D341Med (cell line): ENCODE measurements around the gene PRPSAP2.
"Not testable (repeated sequence)": the region's sequence is repeated elsewhere in the genome, so short reads cannot be mapped to it uniquely, and the experiment has no call there.

ENCODE experiments used
- DNase-seq: peaks from one replicate; pipeline ENCODE4 v3.0.0; 2012; ENCODE audit warnings: low spot score

The PRPSAP2 gene

DNA sequence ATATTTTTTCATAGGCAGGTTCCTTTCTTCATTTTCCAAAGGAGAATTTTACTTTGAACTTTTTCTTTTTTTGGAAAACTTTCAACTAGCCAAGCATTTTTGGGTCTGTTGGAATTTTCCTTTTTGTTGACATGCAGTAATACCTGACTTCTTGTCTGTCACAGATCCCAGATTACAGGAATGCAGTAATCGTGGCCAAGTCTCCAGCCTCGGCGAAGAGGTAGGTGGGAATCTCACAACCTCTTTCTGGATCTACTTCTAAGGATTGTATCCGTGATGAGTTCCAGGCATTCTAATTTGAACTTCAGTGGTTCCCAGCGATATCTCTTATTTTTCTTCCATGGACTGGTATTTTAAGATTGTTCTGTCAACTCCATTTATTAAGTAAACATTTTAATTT, 31.7 kb downstream of the PRPSAP2 start:
- no peak for DNase-seq

DNA sequence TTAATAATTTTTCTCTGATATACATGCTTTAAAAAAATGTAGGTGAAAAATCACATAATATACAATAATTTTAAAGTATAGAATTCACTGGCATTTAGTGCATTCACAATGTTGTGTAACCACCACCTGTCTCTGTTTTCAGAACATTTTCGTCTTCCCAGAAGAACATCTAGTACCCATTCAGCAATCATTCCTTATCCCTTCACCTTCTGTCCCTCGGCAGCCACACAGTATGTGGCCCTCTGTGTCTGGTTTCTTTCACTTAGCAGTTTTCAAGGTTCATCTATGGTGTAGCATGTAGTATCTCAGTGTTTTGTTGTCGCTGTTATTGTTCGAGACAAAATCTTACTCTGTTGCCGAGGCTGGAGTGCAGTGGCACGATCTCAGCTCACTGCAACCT, 33.6 kb downstream of the PRPSAP2 start:
- no peak for DNase-seq

GRCh38 chr17:18896146-18896545, 38.2 kb downstream of the PRPSAP2 start:
- DNase-seq, result no peak

GRCh38 chr17:18896947-18897346, 39.0 kb downstream of the PRPSAP2 start:
- no peak for DNase-seq

DNA sequence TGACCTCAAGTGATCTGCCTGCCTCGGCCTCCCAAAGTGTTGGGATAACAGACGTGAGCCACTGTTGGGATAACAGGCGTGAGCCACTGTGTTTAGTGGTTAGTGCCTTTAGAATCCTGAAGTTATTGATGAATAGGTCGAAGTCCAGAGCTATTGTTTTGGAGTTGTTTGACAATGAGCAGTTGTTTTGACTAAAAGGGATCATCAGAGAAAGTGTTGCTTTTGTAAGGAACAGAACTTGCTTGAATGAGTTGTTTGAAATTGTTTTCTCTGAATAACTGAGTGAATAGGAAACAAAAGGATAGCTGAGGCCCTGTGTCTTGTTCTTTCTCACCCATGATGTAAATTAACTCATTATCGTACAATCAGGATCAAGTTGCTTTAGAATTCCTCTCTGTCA, 46.6 kb downstream of the PRPSAP2 start:
- no peak for DNase-seq

DNA sequence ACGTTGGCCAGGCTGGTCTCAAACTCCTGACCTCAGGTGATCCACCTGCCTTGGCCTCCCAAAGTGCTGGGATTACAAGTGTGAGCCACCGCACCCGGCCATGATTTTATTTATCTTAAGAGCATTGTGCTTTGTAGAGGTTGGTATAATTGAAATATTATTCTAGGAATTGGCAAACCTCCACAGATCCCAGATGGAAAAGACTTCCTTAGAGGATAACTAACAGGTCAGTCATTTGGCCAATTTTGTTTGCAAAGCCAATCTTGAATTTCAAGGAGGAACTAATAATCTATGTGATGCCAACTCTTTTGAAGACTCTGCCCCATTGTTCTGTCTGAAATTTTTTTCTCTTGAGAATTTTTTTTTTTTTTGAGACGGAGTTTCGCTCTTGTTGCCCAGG, 47.3 kb downstream of the PRPSAP2 start:
- no peak for DNase-seq

GRCh38 chr17:18910326-18910725, 52.4 kb downstream of the PRPSAP2 start:
- no peak for DNase-seq

DNA sequence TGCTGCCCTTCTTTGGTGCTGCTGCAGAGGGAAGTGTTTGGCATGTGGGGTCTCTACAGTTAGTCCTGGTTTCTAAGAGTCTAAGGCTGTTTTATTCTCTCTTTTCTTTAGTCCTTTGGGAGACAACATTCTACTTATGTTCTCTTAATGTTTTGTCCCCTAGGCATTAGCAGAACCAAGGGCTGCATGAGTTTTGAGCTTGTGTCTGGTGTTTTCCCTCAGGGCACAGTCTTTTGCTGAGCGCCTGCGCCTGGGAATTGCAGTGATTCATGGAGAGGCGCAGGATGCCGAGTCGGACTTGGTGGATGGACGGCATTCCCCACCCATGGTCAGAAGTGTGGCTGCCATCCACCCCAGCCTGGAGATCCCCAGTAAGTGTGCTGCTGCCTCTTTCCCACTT, 53.0 kb downstream of the PRPSAP2 start:
- DNase-seq, result no peak

DNA sequence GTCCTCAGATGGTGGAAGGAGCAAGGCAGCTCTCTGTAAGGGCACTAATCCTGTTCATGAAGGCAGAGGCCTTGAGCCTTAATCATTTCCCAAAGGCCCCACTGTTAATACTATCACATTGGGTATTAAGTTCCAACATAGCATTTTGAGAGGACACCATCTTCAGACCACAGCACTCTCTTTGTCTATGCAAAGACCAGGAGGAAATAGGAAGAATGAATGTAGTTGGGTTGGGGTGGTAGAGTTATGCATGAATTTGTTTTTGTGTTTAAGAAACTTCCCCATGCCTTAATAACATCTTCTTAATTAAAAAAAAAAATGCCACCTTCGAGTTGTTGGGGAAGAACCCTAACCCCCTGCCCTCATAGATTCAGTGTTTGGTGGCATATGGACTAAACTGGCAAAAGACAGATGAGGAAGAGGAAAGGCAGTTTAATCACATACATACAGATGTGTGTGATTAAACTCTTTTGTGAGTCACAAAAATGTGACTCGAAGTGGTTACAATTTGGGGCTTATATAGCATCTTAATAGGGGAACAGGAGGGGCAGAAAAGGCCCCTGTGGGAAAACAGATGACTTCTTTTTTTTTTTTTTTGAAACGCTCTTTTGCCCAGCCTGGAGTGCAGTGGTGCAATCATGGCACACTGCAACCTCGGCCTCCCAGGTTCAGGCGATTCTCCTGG, 59.0 kb downstream of the PRPSAP2 start:
- DNase-seq, result no peak

DNA sequence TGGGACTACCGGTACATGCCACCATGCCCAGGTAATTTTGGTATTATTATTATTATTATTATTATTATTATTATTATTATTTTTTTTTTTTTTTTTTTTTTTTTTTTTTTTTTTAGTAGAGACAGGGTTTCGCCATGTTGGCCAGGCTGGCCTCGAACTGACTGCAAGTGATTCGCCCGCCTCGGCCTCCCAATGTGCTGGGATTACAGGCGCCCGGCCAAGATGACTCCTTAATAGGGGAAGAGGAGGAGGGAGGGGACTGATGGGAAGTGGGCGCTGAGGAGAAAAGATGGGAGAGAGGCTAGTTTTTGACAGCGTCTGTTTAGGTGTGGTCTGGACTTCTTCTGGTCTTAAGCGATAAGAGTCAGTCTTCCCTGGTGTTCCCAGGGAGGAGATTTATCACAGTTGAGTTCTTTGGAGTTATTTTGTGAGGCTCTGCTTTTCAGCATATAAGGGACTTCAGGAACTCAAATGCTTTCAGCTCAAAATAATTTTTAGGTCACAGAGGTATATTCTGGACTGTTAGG, 59.6 kb downstream of the PRPSAP2 start:
- no peak for DNase-seq

DNA sequence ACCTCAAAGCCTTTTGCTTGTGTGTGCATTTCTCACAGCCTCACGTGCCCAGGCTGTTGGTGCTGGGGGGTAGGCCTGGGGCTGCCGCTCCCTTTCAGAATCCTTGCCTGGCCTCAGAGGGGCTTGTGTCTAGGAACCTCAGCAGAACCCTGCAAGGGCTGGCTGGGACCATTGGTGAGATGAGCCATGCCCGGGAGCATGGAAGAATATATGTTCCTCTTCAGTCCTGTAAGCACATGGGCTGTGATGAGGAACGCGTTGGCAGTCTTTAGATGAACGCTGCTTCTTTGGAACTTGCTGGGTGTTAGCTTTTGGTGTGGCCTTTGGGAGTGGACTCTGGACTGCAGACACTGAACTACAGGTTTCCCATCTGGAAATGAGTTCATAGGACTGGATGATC, 62.0 kb downstream of the PRPSAP2 start:
- no peak for DNase-seq

DNA sequence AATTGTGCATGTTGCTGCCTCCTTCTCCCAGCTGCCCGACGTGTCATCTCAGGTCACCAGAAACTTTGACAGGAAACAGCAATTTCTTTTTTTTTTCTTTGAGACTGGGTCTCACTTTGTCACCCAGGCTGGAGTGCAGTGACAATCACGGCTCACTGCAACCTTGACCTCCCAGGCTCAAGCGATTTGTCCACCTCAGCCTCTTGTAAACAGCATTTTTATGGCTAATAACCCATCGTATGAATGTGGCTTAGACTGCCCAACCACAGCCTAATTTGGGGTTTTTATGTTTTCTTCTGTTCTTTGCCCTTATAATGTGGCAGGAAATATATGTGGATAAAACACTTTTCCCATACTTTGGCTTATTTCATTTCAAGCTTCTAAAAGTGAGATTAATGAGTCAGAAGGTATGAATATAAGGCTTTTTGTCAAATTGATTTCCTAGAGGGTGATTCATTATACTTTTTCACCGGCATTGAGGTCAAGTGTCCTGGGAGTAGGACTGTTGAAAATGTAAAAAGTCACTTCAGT, 63.0 kb downstream of the PRPSAP2 start:
- DNase-seq, result no peak

DNA sequence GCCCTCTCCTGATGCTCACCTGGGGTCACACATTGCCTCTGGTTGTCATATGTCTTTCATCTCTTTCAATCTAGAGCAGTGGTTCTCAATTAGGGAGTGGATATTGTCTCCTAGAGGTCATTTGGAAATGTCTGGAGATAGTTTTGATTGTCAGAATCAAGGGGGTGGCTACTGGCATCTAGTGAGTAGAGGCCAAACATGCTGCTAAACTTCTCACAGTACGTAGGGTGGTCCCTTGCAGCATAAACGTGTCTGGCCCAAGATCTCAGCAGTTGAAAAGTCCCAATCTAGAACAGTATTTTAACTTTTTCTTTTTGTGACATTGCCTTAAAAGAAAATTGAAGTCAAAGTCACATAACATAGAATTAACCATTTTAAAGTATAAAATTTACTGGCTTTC, 63.6 kb downstream of the PRPSAP2 start:
- no peak for DNase-seq

DNA sequence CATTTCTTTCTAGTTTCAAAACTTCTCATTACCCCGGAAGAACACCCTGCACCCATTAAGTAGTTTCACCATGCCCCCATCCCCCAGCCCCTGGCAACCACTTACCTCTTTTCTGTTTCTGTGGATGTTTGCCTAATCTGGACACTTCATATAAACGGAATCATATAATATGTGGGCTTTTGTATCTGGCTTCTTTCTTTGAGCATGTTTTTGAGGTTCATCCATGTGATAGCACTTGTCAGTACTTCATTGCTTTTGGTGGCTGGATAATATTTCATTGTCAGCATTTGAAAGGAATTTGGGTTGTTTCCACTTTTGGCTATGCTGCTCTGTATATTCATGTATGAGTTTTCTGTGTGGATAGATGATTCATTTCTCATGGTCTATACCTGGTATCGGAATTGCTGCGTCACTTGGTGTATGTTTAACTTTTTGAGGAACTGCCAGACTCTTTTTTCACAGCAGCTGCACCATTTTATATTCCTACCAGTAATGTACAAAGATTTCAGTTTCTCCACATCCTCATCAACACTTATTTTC, 64.1 kb downstream of the PRPSAP2 start:
- no peak for DNase-seq

- not testable (repeated sequence) for DNase-seq
These were observed 64.7 kb downstream of the PRPSAP2 start for GRCh38 chr17:18922596-18922995.

DNA sequence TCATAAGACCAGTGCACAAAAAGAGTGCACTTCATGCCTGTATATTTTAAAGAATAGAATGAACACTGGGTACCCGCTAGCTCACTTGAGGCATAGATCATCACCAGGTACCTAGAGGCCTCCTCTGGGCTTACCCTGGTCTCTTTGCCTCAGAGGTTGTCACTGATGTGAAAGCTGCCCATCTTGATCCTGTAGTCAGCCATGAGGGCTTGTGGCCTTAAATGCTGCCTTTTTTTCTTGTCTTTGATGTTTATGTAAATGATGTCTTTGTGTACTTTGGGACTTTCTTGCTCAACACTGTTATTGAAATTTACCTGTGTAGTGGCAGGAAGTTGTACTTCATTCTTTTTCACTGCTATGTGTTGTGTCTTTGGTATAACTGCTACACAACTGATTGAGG, 67.3 kb downstream of the PRPSAP2 start:
- DNase-seq, result no peak

DNA sequence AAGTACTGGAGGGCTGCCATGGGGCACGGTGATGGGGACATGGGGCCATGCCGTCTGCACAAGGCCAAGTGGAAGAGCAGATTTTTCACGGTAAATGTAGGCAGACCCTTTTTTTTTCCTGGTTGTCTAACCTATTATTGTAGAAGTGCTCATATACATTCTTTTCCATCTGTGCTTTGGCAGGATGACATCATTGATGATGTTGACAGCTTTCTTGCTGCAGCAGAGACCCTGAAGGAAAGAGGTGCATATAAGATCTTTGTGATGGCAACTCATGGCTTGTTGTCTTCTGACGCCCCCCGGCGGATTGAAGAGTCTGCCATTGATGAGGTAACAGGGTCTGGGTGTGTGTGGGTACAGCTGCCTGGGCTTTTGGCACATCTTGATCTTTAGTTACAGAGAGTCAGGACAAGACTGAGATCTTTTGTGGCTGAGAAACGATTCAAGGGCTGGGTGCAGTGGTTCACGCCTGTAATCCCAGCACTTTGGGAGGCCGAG, 70.7 kb downstream of the PRPSAP2 start:
- DNase-seq, result no peak

DNA sequence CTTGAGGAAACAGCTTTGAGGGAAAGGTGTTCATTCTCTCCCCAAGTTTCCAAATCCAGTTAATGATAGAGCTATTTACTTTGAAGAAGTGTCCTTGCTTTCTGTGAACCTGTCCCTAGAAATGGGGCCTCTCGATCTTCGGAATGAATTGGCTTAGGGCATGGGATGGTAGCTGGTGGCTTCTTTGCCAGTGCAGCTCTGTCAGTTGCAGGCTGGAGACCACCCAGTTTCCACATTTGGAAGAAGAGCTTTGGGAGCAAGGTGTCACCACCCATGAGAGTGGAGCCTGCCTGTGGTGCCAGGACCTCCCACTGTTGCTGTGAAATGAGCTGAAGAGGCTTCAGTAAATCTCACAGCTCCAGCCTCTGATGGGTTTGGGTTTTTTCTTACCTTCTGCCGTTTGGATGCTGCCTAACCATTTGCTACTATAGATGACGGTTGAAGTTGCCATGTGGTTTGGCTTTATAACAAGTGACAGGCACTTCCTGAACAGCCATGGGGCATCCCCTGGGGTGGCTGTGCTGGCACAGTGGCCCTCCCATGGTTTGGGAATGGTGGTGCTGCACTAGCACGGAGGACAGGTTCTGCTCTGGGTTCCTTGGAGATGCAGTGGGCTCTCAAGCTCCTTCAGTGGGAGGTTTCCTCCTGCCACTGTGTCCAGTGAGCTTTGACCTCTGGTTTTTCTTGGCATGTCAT, 74.6 kb downstream of the PRPSAP2 start:
- no peak for DNase-seq

DNA sequence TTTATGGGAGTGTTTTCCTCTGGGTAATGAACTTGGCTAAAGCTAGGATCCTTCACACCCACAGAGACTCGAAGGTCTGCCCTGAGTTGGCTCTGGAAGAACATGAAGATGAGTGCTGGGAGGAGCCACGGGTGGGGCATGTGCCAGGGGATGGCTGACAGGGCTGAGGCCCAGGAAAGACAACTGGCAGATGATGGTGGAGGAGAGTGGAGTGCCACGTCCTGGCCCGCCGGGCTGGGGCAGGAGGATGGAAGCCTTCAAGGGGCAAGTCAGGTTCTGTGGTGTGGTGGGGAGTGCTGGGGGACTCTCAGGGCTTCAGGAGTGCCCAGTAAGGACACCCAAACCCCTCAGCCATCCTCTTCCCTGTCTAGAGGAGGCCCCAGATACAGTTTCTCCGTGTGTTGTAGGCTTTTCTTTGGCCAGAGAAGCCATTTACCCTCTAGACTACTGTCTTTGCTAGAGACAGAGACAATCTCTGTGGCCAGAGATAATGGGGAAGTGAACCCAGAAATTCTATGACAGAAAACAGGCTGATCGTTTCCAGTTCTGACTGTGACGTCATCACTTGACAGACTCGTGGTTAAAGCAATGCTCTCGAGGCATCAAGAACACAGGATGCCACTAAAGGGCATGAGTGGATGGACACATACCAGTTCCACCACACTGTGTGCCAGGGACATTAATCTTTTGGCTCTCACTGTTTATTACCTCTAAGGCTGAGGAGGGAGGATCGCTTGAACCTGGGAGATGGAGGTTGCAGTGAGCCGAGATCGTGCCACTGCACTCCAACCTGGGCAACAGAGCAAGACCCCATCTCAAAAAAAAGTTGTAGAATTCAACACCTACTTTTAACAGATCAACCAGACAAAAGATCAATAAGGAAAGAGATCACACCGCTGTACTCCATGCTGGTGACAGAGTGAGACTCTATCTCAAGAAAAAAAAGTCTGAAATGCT, 75.4 kb downstream of the PRPSAP2 start:
- no peak for DNase-seq

DNA sequence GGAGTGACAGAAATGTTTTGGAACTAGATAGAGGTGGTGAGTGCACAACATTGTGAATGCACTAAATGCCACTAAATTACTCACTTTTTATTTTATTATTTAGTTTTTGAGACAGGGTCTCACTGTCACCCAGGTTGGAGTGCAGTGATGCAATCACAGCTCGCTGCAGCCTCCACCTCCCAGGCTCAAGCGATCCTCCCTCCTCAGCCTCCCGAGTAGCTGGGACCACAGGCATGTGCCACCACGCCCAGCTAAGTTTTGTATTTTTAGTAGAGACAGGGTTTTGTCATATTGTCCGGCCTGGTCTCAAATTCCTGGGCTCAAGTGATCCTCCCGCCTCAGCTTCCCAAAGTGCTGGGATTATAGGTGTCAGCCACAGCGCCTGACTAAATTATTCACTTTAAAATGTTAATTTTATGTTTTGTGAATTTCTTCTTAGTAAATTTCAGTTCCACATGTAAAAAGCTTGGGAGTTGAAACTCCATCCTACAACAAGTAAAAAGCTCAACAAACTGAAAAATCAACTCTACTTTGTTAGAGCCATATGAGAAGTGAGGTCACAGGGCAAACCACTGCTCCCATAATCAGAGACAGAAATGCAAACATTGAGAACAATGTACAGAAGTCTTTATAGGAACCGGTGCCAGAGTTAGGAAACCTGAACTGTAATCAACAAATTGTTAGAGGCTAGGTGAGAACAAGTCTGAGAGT, 80.2 kb downstream of the PRPSAP2 start:
- no peak for DNase-seq

- DNase-seq, result no peak
These were observed 80.7 kb downstream of the PRPSAP2 start for GRCh38 chr17:18938692-18939023.
